ENCODE data around the gene DCAF8. TPM values are rescaled to one million over a fixed set of nuclear protein-coding genes. Genes with fewer than 3 reads are reported as not detected.

Gene DCAF8
- total and polyA plus RNA-seq, 2 donors (not counting 1 experiment from before 2014, with no cell fraction given): 194 to 266 TPM

GRCh38 chr1:160264795-160265307 lies 2.5 kb upstream of the DCAF8 start:
- Histone ChIP-seq H3K4me2 (replicated peaks; ENCODE audit: low read depth, low read length, poor library complexity, severe bottlenecking) (no peak overlapping the region), H3K9ac (ENCODE audit: low read length) (no peak overlapping the region), H3K36me3 (replicated peaks in 1 of 2; ENCODE audit: control extremely low read depth in 1 of 2, control insufficient read depth in 1 of 2, extremely low read depth in 1 of 2, insufficient read depth in 2 of 2, low read length in 1 of 2) (no peaks in the 10 kb centered on the region), H2AFZ (ENCODE audit: insufficient read depth, low read depth, low read length, poor library complexity, severe bottlenecking) (no peak overlapping the region), H3K9me3 (ENCODE audit: control extremely low read depth in 1 of 3, control insufficient read depth in 2 of 3, insufficient read depth in 1 of 3, low read length in 2 of 3) (no peaks in the 10 kb centered on the region), H3K27ac (ENCODE audit: low read length in 2 of 2) (no peak overlapping the region), H3K79me2 (ENCODE audit: control insufficient read depth, insufficient read depth, low read length) (peaks cover 30% of the 10 kb centered on the region), H3K27me3 (replicated peaks in 1 of 4; ENCODE audit: control extremely low read depth in 1 of 4, control insufficient read depth in 3 of 4, insufficient read depth in 4 of 4, low read length in 3 of 4) (no peaks in the 10 kb centered on the region), H3K4me1 (ENCODE audit: control insufficient read depth in 2 of 2, insufficient read depth in 2 of 2, low read length in 2 of 2) (peaks cover 20 to 22% of the 10 kb centered on the region in 2 donors), H3K4me3 (ENCODE audit: control extremely low read depth in 1 of 5, extremely low read depth in 1 of 5, insufficient read depth in 1 of 5, low read depth in 2 of 5, low read length in 4 of 5) (no peak overlapping the region), H4K20me1 (ENCODE audit: control insufficient read depth, insufficient read depth, low read length, poor library complexity, severe bottlenecking) (no peaks in the 10 kb centered on the region)
- peaks cover 3% of the 10 kb centered on the region for H3K27me3 Mint-ChIP-seq
- H3K27ac Mint-ChIP-seq: no peak overlapping the region
- TF ChIP-seq CTCF (IDR thresholded peaks at IDR 0.05) (no peak), EZH2 (IDR thresholded peaks at IDR 0.05; ENCODE audit: borderline replicate concordance, insufficient read depth, low read depth, low read length, poor library complexity, severe bottlenecking) (no peak)
- POLR2A ChIA-PET: no interaction called here
- intact Hi-C loops (cut with micrococcal nuclease): no loop called here
- DNase-seq: no peak
- H3K4me3 Mint-ChIP-seq: no peak overlapping the region
- CTCF ChIA-PET: interaction anchor here (1.3 to 4.3 kb wide), 3 partner anchors 13 to 29 kb away, joined by 3 to 27 read pairs (median 11); no protein-coding TSS in a partner anchor
- no CpG with 5 or more reads among the region's 4 CpGs for WGBS (ENCODE audit: insufficient coverage)
- H3K4me1 Mint-ChIP-seq: peaks cover 26% of the 10 kb centered on the region
- H3K9me3 Mint-ChIP-seq (ENCODE audit: insufficient read depth): no peaks in the 10 kb centered on the region
- no peak for ATAC-seq (ENCODE audit: low read depth)

- H3K9me3 ChIP-seq (ENCODE audit: control extremely low read depth in 1 of 3, control insufficient read depth in 2 of 3, insufficient read depth in 1 of 3, low read length in 2 of 3): no peaks in the 10 kb centered on the region
- peaks cover 5 to 8% of the 10 kb centered on the region in 2 experiments for H3K36me3 ChIP-seq (replicated peaks in 1 of 2; ENCODE audit: control extremely low read depth in 1 of 2, control insufficient read depth in 1 of 2, extremely low read depth in 1 of 2, insufficient read depth in 2 of 2, low read length in 1 of 2)
- H3K27ac ChIP-seq (ENCODE audit: low read length in 2 of 2): peak overlapping the region; percentile 96 to 97
- Mint-ChIP-seq H3K4me3 (peak overlapping the region; percentile 100), H3K9me3 (ENCODE audit: insufficient read depth) (no peaks in the 10 kb centered on the region), H3K27me3 (no peaks in the 10 kb centered on the region), H3K27ac (peak overlapping the region; percentile 92), H3K4me1 (peaks cover 44% of the 10 kb centered on the region)
- intact Hi-C loops (cut with micrococcal nuclease): no loop called here
- H3K4me3 ChIP-seq (ENCODE audit: control extremely low read depth in 1 of 5, extremely low read depth in 1 of 5, insufficient read depth in 1 of 5, low read depth in 2 of 5, low read length in 4 of 5): peak overlapping the region; percentile 96 to 100 (median 99)
- TF ChIP-seq EZH2 (IDR thresholded peaks at IDR 0.05; ENCODE audit: borderline replicate concordance, insufficient read depth, low read depth, low read length, poor library complexity, severe bottlenecking): no peak
- no peak for TF ChIP-seq CTCF (IDR thresholded peaks at IDR 0.05)
- DNase-seq (peak; percentile 82), ATAC-seq (ENCODE audit: low read depth) (peak; percentile 25)
- peaks cover 20 to 22% of the 10 kb centered on the region in 2 donors for H3K4me1 ChIP-seq (ENCODE audit: control insufficient read depth in 2 of 2, insufficient read depth in 2 of 2, low read length in 2 of 2)
- ChIA-PET POLR2A (interaction anchor here (0.9 to 2.7 kb wide), 2 partner anchors 10 to 24 kb away, joined by 3 to 8 read pairs; partner anchors contain the start of gene PEX19), CTCF (interaction anchor here (0.9 to 4.0 kb wide), 6 partner anchors 10 to 68 kb away, joined by 3 to 33 read pairs (median 8); no protein-coding TSS in a partner anchor)
- no peaks in the 10 kb centered on the region for H3K27me3 ChIP-seq (replicated peaks in 1 of 4; ENCODE audit: control extremely low read depth in 1 of 4, control insufficient read depth in 3 of 4, insufficient read depth in 4 of 4, low read length in 3 of 4)
- WGBS (ENCODE audit: insufficient coverage): 0% methylated on average over 2 of the region's 8 CpGs
- peak overlapping the region; percentile 83 for H2AFZ ChIP-seq (ENCODE audit: insufficient read depth, low read depth, low read length, poor library complexity, severe bottlenecking)
- H4K20me1 ChIP-seq (ENCODE audit: control insufficient read depth, insufficient read depth, low read length, poor library complexity, severe bottlenecking): no peaks in the 10 kb centered on the region
- peak overlapping the region; percentile 90 for H3K4me2 ChIP-seq (replicated peaks; ENCODE audit: low read depth, low read length, poor library complexity, severe bottlenecking)
- H3K79me2 ChIP-seq (ENCODE audit: control insufficient read depth, insufficient read depth, low read length): peaks cover 59% of the 10 kb centered on the region
- H3K9ac ChIP-seq (ENCODE audit: low read length): peak overlapping the region; percentile 97
Observed at GRCh38 chr1:160261556-160261892, 825 bp downstream of the DCAF8 start.
